ENCODE data around the gene ORC4.

The ORC4 gene

GRCh38 chr2:148049284-148049683 lies 28.7 kb upstream of the ORC4 start:
- DNase-seq (ENCODE audit: low read depth in 2 of 2) = no peak

DNA sequence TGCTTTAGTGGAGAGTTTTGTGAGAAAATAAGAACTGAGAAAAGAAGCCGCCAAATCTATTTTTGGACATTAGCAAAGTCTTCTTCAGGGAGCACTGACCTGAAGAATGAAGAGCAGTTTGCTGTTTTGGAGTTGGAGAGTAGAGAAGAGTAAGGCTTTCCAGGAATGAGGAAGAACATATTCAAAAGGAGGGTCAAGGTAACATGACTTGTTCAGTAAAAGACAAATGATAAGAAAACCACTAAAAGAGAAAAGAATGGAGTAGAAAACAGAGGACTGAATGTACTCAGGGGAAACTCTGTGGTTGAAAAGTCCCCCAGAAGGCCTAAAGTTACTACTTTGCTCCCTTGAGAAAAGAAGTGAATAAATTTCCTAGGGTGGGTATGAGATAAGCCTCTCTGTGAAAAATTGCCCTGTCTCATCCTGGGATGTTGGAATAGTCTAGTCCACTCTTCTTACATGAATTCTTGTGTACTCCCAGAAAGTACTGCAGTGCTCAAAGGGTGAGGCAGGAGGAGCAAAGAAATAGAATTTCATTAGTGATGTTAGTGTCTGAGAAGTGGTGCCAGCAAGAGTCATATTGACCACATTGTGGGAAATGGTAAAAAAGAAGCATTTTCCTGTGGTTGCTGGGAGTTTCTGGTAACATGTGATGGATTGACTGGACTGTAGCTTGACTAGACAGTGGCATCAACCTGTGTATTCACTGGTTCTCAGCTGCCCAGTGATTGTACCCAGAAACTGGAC lies 28.1 kb upstream of the ORC4 start:
- H3K4me3 ChIP-seq (replicated peaks in 1 of 2; ENCODE audit: low read depth in 2 of 2, low read length in 2 of 2) = no peak overlapping the region
- peak; percentile 7 to 41 for DNase-seq (ENCODE audit: low read depth in 2 of 2)
- TF ChIP-seq CTCF (IDR thresholded peaks at IDR 0.05; ENCODE audit: low read depth, low read length) = no peak

More at GRCh38 chr2:148049284-148049683, 28.7 kb upstream of the ORC4 start:
- H3K4me3 ChIP-seq (replicated peaks in 1 of 2; ENCODE audit: low read depth in 2 of 2, low read length in 2 of 2) = no peak overlapping the region
- TF ChIP-seq CTCF (IDR thresholded peaks at IDR 0.05; ENCODE audit: low read depth, low read length) = no peak

GRCh38 chr2:148046802-148047201 lies 26.3 kb upstream of the ORC4 start:
- DNase-seq (ENCODE audit: low read depth in 2 of 2) = no peak
- no peak overlapping the region for H3K4me3 ChIP-seq (replicated peaks in 1 of 2; ENCODE audit: low read depth in 2 of 2, low read length in 2 of 2)
- TF ChIP-seq CTCF (IDR thresholded peaks at IDR 0.05; ENCODE audit: low read depth, low read length) = no peak

DNA sequence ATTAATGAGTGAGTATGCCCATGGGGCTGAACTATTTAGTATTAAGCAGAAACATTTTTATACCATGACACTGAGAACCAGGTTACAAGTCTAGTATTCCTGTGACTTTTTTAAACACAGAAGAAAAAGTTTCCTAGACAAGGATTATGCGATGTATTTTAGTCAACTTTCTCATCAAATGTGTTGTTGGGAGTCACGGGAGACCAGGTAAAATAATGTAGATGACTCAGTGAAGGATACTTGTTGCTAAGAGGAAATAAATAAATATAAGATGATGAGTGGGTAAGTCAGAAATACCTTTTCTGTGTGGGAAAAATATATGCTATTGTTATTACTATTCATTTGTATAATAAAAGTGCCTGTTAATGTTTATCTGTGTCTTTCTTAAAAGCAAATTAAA lies 23.8 kb upstream of the ORC4 start:
- DNase-seq (ENCODE audit: low read depth in 2 of 2) = no peak
- H3K4me3 ChIP-seq (replicated peaks in 1 of 2; ENCODE audit: low read depth in 2 of 2, low read length in 2 of 2) = no peak overlapping the region
- TF ChIP-seq CTCF (IDR thresholded peaks at IDR 0.05; ENCODE audit: low read depth, low read length) = no peak

GRCh38 chr2:148042219-148042618 lies 21.7 kb upstream of the ORC4 start:
- no peak for TF ChIP-seq CTCF (IDR thresholded peaks at IDR 0.05; ENCODE audit: low read depth, low read length)
- no peak for DNase-seq (ENCODE audit: low read depth in 2 of 2)

GRCh38 chr2:148039783-148040182 lies 19.2 kb upstream of the ORC4 start:
- DNase-seq (ENCODE audit: low read depth in 2 of 2) = no peak
- H3K4me3 ChIP-seq (replicated peaks in 1 of 2; ENCODE audit: low read depth in 2 of 2, low read length in 2 of 2) = no peak overlapping the region
- TF ChIP-seq CTCF (IDR thresholded peaks at IDR 0.05; ENCODE audit: low read depth, low read length) = no peak

More at GRCh38 chr2:148042219-148042618, 21.7 kb upstream of the ORC4 start:
- H3K4me3 ChIP-seq (replicated peaks in 1 of 2; ENCODE audit: low read depth in 2 of 2, low read length in 2 of 2) = no peak overlapping the region

- TF ChIP-seq CTCF (IDR thresholded peaks at IDR 0.05; ENCODE audit: low read depth, low read length) = no peak
- DNase-seq (ENCODE audit: low read depth in 2 of 2) = no peak
- no peak overlapping the region for H3K4me3 ChIP-seq (replicated peaks in 1 of 2; ENCODE audit: low read depth in 2 of 2, low read length in 2 of 2)
These were observed 11.7 kb upstream of the ORC4 start for GRCh38 chr2:148032215-148032614.
